ENCODE data around the gene NRM. TPM values are rescaled to one million over a fixed set of nuclear protein-coding genes. Genes with fewer than 3 reads are reported as not detected.
A peak's percentile ranks its signal among the peaks of the same experiment; 100 is the strongest.

NRM gene
- total and polyA plus RNA-seq, 2 of the 13 experiments (the other 11 are each of a cell fraction or from before 2014, with no cell fraction given) = 12.5 to 16.0 TPM

DNA sequence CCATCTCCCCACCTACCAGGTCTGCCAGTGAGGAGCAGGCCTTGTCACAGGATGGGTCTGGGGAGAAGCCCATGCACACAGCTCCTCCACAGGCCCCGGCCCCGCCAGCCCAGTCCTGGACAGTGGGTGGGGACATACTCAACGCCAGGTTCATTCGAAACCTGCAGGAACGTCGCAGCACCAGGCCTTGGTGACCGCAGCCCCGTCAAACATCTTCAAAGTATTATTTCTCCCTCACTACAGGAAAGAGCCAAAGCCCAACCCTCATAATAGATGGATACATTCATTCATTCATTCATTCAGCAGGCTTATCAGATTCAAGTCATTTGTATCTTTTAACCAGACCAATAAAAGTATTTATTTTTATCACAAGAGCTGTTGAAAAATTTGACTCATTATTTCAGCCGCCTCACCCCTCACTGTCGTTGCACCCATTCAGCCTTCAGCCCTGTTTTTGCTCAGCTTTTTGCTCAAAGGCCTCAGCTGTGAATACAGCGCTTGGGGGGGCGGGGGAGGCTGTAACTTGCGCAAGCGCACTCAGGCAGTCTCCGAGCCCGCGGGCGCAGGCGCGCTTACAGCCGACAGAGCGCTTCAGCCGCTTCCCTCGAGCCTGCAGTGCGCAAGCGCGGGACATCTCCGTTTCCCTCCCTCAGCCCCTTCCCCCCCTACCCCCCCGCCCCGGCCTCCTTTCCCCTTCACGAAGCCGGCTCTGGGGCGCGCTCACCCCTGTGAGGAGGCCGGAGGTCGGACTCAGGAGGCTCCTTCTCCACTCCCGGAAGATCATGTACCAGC, 44.1 kb downstream of the NRM start, which contains the start of gene C6orf136 (continued):
- TF ChIP-seq, protein P1, sequence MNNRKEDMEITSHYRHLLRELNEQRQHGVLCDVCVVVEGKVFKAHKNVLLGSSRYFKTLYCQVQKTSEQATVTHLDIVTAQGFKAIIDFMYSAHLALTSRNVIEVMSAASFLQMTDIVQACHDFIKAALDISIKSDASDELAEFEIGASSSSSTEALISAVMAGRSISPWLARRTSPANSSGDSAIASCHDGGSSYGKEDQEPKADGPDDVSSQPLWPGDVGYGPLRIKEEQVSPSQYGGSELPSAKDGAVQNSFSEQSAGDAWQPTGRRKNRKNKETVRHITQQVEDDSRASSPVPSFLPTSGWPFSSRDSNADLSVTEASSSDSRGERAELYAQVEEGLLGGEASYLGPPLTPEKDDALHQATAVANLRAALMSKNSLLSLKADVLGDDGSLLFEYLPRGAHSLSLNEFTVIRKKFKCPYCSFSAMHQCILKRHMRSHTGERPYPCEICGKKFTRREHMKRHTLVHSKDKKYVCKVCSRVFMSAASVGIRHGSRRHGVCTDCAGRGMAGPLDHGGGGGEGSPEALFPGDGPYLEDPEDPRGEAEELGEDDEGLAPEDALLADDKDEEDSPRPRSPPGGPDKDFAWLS (CRISPR knock-in tag; IDR thresholded peaks at IDR 0.05; ENCODE audit: borderline replicate concordance) = no peak
- TF ChIP-seq EZH2 (conservative IDR thresholded peaks at IDR 0.05; ENCODE audit: low read depth, low read length) = no peak
- 0 out of 2 replicates have a peak, but pooled peaks have one; percentile 47 for TF ChIP-seq NRL (CRISPR knock-in tag; IDR thresholded peaks at IDR 0.05; ENCODE audit: borderline replicate concordance)
- TF ChIP-seq, protein P2, sequence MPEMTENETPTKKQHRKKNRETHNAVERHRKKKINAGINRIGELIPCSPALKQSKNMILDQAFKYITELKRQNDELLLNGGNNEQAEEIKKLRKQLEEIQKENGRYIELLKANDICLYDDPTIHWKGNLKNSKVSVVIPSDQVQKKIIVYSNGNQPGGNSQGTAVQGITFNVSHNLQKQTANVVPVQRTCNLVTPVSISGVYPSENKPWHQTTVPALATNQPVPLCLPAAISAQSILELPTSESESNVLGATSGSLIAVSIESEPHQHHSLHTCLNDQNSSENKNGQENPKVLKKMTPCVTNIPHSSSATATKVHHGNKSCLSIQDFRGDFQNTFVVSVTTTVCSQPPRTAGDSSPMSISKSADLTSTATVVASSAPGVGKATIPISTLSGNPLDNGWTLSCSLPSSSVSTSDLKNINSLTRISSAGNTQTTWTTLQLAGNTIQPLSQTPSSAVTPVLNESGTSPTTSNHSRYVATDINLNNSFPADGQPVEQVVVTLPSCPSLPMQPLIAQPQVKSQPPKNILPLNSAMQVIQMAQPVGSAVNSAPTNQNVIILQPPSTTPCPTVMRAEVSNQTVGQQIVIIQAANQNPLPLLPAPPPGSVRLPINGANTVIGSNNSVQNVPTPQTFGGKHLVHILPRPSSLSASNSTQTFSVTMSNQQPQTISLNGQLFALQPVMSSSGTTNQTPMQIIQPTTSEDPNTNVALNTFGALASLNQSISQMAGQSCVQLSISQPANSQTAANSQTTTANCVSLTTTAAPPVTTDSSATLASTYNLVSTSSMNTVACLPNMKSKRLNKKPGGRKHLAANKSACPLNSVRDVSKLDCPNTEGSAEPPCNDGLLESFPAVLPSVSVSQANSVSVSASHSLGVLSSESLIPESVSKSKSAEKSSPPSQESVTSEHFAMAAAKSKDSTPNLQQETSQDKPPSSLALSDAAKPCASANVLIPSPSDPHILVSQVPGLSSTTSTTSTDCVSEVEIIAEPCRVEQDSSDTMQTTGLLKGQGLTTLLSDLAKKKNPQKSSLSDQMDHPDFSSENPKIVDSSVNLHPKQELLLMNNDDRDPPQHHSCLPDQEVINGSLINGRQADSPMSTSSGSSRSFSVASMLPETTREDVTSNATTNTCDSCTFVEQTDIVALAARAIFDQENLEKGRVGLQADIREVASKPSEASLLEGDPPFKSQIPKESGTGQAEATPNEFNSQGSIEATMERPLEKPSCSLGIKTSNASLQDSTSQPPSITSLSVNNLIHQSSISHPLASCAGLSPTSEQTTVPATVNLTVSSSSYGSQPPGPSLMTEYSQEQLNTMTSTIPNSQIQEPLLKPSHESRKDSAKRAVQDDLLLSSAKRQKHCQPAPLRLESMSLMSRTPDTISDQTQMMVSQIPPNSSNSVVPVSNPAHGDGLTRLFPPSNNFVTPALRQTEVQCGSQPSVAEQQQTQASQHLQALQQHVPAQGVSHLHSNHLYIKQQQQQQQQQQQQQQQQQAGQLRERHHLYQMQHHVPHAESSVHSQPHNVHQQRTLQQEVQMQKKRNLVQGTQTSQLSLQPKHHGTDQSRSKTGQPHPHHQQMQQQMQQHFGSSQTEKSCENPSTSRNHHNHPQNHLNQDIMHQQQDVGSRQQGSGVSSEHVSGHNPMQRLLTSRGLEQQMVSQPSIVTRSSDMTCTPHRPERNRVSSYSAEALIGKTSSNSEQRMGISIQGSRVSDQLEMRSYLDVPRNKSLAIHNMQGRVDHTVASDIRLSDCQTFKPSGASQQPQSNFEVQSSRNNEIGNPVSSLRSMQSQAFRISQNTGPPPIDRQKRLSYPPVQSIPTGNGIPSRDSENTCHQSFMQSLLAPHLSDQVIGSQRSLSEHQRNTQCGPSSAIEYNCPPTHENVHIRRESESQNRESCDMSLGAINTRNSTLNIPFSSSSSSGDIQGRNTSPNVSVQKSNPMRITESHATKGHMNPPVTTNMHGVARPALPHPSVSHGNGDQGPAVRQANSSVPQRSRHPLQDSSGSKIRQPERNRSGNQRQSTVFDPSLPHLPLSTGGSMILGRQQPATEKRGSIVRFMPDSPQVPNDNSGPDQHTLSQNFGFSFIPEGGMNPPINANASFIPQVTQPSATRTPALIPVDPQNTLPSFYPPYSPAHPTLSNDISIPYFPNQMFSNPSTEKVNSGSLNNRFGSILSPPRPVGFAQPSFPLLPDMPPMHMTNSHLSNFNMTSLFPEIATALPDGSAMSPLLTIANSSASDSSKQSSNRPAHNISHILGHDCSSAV (CRISPR knock-in tag; IDR thresholded peaks at IDR 0.05; ENCODE audit: borderline replicate concordance) = 0 out of 2 replicates have a peak, but pooled peaks have one; percentile 80
- no peak for TF ChIP-seq AHR (CRISPR knock-in tag; IDR thresholded peaks at IDR 0.05)
- TF ChIP-seq, protein P3, sequence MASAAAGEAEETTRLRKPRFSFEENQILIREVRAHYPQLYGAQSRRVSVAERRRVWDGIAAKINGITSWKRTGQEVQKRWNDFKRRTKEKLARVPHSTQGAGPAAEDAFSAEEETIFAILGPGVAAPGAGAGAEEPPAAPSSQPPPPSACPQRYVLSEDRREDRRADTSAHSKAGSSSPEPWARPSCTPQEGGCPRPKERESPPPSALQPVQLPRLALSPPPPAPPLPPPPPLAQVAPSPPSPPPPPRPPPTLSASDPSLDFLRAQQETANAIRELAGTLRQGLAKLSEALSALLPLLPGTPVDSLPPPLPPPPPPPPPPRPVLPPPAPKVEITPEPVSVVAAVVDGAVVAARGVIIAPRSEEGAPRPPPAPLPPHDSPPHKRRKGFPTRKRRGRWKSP (CRISPR knock-in tag; IDR thresholded peaks at IDR 0.05) = no peak
- 0 out of 2 replicates have a peak, but pooled peaks have one; percentile 19 for TF ChIP-seq ZNF234 (CRISPR knock-in tag; conservative IDR thresholded peaks at IDR 0.05)
- no peak for TF ChIP-seq ZNF780A (CRISPR knock-in tag; IDR thresholded peaks at IDR 0.05)
- no peak for TF ChIP-seq MTA3 (CRISPR knock-in tag; IDR thresholded peaks at IDR 0.05)
- TF ChIP-seq, protein P4, sequence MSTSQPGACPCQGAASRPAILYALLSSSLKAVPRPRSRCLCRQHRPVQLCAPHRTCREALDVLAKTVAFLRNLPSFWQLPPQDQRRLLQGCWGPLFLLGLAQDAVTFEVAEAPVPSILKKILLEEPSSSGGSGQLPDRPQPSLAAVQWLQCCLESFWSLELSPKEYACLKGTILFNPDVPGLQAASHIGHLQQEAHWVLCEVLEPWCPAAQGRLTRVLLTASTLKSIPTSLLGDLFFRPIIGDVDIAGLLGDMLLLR (CRISPR knock-in tag; IDR thresholded peaks at IDR 0.05) = 0 out of 2 replicates have a peak, but pooled peaks have one; percentile 44
- TF ChIP-seq MED8 (CRISPR knock-in tag; IDR thresholded peaks at IDR 0.05; ENCODE audit: insufficient replicate concordance) = no peak
- TF ChIP-seq ZC3H13 (CRISPR knock-in tag; IDR thresholded peaks at IDR 0.05) = no peak
- TF ChIP-seq STAT5B (CRISPR knock-in tag; IDR thresholded peaks at IDR 0.05) = no peak
- TF ChIP-seq ZNF138 (CRISPR knock-in tag; IDR thresholded peaks at IDR 0.05; ENCODE audit: low read depth) = no peak
- TF ChIP-seq, protein P5, sequence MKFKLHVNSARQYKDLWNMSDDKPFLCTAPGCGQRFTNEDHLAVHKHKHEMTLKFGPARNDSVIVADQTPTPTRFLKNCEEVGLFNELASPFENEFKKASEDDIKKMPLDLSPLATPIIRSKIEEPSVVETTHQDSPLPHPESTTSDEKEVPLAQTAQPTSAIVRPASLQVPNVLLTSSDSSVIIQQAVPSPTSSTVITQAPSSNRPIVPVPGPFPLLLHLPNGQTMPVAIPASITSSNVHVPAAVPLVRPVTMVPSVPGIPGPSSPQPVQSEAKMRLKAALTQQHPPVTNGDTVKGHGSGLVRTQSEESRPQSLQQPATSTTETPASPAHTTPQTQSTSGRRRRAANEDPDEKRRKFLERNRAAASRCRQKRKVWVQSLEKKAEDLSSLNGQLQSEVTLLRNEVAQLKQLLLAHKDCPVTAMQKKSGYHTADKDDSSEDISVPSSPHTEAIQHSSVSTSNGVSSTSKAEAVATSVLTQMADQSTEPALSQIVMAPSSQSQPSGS (CRISPR knock-in tag; IDR thresholded peaks at IDR 0.05) = no peak

All from HepG2 (cell line).